MM.1S (cell line): ENCODE measurements around the gene TSGA10IP.

Source experiments
- CTCF ChIP-seq: fragments of 300-600 bp; sonication (generic); IDR thresholded peaks from 2 replicates; pipeline ENCODE4 v1.5.1; 2016; ENCODE audit warnings: antibody characterized with exemption, low read length, mixed read lengths
- EZH2 ChIP-seq: fragments of 300-600 bp; sonication (generic); optimal IDR thresholded peaks from 2 replicates; pipeline ENCODE3; 2017; ENCODE audit warnings: low read depth, mild to moderate bottlenecking, antibody characterized with exemption, low read length, mixed read lengths
- EZH2phosphoT487 ChIP-seq: fragments of 300-600 bp; sonication (generic); IDR thresholded peaks from 2 replicates; pipeline ENCODE4 v1.6.1; 2018; ENCODE audit warnings: antibody characterized with exemption, low read length

- TF ChIP-seq CTCF: no peak
- TF ChIP-seq EZH2: no peak
- no peak for TF ChIP-seq EZH2phosphoT487
These were observed 17.3 kb upstream of the TSGA10IP start for GRCh38 chr11:65927904-65928397.
